GM18873 (cell line): ENCODE measurements around the gene RHCE.
"Not testable (repeated sequence)": the region's sequence is repeated elsewhere in the genome, so short reads cannot be mapped to it uniquely, and the experiment has no call there.

Experiments used
- ATAC-seq: cut with Tn5 transposase; IDR thresholded peaks from one replicate; pipeline ENCODE4 v1.9.1; 2021; ENCODE audit warnings: mild to moderate bottlenecking, moderate library complexity, moderate number of reproducible peaks; ENCODE audit not compliant: unreplicated experiment, low FRiP score

RHCE gene

GRCh38 chr1:25420715-25421114 lies at the start of gene RHCE:
Gene RHCE, minus strand, starts transcription at chr1:25420825. Its CDS starts 39 bp downstream, at chr1:25420786.
- not testable (repeated sequence) for ATAC-seq

- no peak for ATAC-seq
Observed at GRCh38 chr1:25469177-25469576, 48.6 kb upstream of the RHCE start.

DNA sequence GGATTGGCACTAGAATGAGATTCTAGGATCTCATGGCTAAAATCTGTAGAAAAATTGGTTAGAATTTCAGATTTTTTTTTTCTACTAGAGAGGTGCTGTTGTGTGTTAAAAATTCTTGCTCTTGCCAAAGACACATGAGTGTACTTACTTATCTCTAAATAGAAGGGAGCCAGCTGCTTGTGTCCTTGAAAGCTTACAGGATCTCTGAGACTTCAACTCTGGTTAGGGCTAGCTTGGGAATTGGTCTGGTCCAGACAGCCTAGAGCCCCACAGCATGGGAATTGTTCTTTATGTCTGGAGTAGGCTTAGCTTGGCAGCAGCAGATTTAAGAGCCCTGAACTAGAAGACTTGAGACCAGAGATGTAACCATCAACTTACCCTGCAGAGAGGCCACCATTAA lies 47.4 kb upstream of the RHCE start:
- ATAC-seq: no peak

GRCh38 chr1:25467616-25468015 lies 47.0 kb upstream of the RHCE start:
- ATAC-seq: no peak

GRCh38 chr1:25467193-25467592 lies 46.6 kb upstream of the RHCE start:
- no peak for ATAC-seq

DNA sequence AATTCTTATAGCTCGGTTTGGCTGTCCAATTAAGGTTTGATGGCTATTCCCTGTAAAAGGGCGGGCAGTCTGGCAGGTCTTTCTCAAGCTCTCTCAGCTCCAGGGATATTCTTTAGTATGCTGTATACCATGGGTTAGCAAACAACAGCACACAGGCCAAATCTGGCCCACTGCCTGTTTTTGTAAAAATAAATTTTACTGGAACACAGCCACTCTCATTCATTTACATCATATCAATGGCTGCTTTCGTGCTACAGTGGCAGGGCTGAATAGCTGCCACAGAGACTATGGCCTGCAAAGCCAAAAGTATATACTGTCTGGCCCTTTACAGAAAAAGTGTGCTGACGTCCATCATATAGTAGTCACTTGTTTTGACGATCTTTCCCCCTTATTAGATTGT lies 42.1 kb upstream of the RHCE start:
- no peak for ATAC-seq

DNA sequence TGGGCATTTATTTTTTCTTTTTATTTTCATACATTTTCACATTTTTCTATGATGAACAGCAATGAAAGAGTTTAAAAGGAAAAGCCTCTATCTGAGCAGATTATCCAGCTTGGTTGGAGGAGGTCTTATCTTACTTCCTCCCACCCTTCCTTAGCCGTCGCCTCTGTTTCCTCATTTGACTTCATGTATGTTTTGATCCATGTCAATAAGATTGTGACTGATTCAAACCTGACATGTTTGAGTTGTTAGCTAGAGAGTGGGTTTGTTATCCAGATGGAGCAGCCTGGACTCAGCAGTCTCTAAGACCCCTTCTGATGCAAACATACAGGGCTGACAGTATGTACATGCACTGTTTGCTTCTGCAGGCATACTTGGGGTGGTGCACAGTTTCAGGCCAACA lies 41.2 kb upstream of the RHCE start:
- ATAC-seq: no peak

DNA sequence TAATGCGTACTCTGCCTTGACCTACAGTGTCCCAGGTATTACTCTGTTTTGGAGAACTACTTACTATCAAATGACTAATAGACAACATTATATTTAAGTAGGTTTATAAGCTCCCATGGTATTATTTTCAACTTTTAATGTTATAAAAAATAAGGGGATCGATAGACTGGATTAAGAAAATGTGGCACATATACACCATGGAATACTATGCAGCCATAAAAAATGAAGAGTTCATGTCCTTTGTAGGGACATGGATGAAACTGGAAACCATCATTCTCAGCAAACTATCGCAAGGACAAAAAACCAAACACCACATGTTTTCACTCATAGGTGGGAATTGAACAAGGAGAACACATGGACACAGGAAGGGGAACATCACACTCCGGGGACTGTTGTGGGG lies 40.2 kb upstream of the RHCE start:
- not testable (repeated sequence) for ATAC-seq

DNA sequence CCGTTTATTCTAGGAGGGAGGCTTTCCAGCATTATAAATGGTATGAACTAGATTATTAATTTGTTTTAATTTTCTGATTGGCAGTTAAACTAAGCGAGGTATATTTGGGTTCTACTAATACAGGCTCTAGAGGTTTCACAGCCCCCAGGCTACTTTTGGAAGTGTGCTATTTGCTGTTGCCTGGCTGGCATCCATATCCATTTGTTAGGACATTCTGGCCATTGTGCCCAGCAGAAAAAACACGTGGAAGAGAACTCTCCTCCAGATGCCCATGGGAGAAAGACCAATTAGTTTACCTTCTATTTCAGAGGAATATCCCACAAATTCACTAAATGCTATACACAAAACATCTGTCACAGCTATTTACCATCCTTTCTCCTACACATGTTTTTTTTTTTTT lies 39.4 kb upstream of the RHCE start:
- ATAC-seq: no peak

DNA sequence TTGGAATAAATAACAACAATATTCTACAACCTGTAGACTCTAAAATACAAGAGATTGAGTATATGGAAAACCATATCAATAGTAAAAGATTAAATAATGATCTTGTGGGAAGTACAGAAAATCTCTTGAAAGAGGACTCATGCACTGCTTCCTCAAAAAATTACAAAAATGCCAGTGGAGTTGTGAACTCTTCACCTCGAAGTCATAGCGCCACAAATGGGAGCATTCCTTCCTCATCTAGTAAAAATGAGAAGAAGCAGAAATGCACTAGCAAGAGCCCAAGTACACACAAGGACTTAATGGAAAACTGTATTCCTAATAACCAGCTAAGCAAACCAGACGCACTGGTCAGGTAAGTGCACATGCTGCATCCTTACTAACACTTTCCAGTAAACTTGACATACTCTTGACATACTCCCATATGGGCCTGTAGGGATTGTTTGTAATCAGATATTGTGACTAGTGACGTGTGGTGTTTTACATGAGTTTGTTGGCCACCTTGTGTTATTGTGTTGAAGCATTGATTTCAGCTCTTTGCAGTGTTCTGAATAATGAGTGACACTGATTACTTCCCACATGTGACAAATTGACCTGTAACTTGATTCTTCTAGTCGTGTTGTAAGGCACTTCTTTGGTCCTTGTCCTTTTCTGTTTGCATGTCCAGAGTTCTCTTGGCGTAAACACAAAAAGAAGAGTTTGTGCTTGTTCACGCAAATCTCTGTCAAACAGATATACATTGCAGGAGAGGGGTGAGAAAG lies 38.1 kb upstream of the RHCE start:
- ATAC-seq: no peak

GRCh38 chr1:25456502-25456901 lies 35.9 kb upstream of the RHCE start:
- no peak for ATAC-seq

- no peak for ATAC-seq
Observed at GRCh38 chr1:25451908-25452307, 31.3 kb upstream of the RHCE start.

DNA sequence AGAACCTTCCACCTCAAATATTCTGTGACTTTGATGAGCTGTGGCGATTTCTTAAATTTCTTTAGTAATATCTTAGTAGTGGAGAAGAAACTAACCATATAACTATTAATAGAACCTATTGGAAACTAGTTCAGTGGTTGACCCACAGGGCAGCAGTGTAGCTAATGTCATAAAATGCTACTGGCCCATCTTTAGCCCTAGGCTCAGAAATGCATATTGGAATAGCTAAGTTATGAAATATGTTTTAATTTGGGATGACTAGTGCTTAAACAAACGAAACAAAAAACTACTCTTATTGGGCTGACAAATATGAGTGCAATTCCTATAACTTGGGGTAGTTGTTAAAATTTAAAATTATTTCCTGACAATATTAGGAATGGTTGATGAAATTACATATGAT lies 30.3 kb upstream of the RHCE start:
- no peak for ATAC-seq

- ATAC-seq: no peak
Observed at GRCh38 chr1:25447547-25447946, 26.9 kb upstream of the RHCE start.

GRCh38 chr1:25445993-25446538 lies 25.4 kb upstream of the RHCE start:
- no peak for ATAC-seq

DNA sequence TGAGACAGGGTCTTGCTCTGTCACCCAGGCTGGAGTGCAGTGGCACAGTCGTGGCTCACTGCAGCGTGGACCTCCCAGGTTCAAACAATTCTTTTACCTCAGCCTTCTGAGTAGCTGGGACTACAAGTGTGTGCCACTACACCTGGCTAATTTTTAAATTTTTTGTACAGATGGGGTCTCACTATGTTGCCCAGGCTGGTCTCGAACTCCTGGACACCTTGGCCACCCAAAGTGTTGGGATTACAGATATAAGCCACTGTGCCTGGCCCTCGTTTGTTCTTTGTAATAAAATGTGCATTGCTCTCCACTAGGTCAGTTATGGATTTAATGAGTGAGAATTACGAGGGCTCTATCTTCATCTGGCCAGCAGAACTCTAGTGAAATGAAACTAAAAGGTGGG lies 24.0 kb upstream of the RHCE start:
- ATAC-seq: not testable (repeated sequence)

DNA sequence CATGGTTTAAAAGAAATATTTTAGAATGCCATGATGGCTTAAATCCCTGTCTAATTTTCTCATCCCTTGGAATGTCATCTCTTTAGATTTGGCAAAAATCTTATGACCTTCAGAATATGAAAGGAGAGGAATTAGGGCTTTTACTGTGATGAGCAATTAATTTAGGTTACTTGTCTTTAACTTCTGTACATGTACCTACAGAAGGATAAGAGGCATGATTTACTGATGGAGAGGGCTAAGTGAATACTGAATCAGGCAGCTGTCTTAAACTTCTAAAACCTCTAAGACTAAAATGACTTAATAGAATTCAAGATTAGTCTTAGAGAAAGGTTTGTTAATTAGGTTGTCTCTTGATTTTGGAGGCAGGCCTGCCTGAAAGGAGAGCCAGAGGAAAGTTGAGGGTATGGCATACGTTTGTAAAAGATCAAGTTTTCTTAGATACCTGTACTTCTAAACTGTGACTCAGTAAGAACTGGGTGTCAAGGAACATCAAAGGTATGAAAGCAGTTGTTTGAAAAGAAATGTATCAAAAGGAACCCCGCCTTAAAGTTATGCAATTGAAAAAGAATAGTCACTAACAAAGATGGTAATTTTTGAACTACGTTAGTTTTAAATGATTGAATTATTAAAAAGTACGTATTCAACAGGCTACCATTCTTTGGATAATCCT lies 22.5 kb upstream of the RHCE start:
- ATAC-seq: no peak

GRCh38 chr1:25442178-25442577 lies 21.6 kb upstream of the RHCE start:
- ATAC-seq: no peak

GRCh38 chr1:25439287-25439686 lies 18.7 kb upstream of the RHCE start:
- no peak for ATAC-seq

DNA sequence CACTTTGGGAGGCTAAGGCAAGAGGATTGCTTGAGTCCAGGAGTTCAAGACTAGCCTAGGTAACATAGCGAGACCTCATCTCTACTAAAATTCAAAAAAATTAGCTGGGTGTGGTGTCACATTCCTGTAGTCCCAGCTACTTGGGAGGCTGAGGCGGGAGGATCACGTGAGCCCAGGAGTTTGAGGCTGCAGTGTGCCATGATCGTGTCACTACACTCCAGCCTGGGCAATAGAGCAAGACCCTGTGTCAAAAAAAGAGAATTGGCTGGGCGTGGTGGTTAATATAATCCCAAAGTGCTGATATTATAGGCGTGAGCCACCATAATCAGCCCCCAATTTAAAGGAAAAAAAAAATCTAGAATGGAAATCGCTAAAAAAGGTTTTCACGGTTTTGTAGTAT lies 17.0 kb upstream of the RHCE start:
- ATAC-seq: no peak

DNA sequence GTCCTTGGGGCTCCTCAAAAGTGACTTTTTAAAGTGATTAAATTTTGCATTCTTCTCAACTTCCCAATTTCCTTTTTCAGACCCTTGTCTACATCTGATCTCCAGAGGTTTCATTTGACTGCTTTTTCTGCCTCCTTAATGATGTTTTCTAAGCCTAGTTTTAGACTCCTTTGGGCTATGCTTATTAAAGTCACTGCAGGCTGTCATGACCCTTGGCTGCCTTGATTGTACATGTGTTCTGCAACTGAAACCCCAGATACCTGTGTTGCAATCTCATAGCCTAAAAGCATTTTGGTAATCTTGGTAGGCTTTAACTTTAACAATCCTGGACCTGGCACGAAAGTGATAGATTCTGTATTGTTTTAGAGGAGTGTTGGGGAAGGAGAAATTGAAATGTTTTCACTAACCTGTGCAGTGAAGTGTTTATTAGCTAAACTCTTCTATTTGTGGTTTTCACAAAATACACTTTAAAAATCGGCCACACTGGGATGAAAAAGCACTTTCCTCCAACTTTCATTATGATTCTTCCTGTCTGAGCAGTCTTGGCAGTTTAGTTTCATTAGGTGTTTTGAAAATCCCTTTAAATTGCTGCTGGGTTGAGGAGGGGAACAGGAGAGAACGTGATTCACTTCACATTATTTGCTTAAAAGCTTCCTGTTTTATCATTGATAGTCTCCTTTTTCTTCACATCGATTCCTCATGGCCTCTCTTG lies 14.9 kb upstream of the RHCE start:
- no peak for ATAC-seq
